A673 (cell line): ENCODE data around the gene AGRN.

Source experiments
- CTCF ChIP-seq: fragments of 300-800, 200-600 bp; sonication (generic); conservative IDR thresholded peaks from 2 replicates; pipeline ENCODE4 v1.5.1; 2017; ENCODE audit warnings: low read depth, mild to moderate bottlenecking, antibody characterized with exemption, low read length, moderate library complexity, mixed read lengths
- EZH2 ChIP-seq: fragments of 200-600 bp; sonication (generic); IDR thresholded peaks from 2 replicates; pipeline ENCODE4 v1.6.1; 2017; ENCODE audit warnings: borderline replicate concordance, low read depth, mild to moderate bottlenecking, mixed read lengths, antibody characterized with exemption, low read length; ENCODE audit not compliant: poor library complexity, severe bottlenecking

DNA sequence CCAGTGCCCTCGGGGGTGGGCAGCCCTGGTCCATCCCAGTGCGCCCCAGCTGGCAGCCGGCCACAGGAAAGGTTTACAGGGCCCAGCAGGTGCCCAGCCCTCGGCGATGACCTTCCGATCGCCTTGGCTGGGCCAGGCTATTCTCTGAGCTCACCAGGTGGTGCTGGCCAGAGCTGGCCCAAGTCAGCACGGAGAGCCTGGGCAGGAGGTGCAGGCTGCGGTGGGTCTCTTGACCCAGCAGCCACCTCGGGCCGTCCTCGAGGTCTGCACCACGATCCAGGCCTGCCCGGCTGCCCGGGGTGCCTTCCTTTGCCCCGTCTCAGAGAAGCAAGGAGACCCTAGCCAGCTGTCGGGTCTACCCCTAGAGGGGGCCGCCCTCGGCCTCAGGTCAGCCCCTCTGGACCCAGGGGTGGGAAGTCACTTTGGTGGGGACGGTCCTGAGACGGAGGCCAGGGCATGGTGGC, 38.4 kb upstream of the AGRN start:
- TF ChIP-seq CTCF (no peak), EZH2 (no peak)
